ENCODE measurements around the gene NUP133.
A peak's percentile ranks its signal among the peaks of the same experiment; 100 is the strongest.
"Not testable (repeated sequence)": the region's sequence is repeated elsewhere in the genome, so short reads cannot be mapped to it uniquely, and the experiment has no call there.

The NUP133 gene

DNA sequence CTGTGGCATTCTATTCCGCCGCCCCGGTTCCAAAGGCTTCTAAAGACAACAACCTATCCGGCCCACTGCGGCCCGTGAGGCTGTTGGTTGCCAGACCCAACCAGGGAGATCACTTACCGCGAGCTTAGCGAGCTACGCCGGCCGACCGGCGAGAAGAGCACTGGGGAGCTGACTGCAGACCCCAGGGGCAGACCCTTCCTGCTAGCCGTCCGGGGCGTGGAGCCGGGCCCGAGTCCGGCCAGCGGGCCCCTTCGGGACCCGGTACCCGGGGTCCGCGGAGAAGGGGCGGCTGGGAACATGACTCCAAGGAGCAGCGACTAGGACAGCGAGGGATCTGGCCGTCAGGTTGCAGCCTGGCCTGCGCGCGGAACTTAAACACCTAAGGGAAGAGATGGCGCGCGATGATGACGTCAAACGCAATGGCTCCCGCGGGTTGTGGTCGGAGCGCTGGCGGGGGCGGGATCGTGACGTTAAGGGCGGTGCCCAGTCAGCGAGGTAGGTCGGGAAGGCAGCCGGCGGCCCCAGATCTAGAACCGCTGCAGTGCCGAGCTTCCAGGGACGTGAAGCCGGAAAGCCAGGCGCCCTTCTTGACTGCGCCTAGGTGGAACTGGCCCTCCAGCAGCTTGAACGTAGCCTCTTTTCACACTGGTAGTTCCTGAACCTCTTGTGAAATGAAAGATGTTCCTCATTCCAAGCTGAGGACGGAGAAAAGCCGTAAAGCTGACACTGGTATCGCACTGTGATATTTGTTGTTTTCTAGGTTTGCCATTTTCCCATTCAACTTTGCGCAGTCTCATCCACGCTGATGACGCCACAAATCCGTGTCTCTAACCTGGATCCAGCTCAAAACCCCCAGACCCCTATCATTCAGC, at the start of gene NUP133:
Gene NUP133 (minus strand): TSS at position 391 of the 872 bp plus-strand sequence. CDS start 92 bp downstream, at position 299.
- DNase-seq = peak; percentile 98

DNA sequence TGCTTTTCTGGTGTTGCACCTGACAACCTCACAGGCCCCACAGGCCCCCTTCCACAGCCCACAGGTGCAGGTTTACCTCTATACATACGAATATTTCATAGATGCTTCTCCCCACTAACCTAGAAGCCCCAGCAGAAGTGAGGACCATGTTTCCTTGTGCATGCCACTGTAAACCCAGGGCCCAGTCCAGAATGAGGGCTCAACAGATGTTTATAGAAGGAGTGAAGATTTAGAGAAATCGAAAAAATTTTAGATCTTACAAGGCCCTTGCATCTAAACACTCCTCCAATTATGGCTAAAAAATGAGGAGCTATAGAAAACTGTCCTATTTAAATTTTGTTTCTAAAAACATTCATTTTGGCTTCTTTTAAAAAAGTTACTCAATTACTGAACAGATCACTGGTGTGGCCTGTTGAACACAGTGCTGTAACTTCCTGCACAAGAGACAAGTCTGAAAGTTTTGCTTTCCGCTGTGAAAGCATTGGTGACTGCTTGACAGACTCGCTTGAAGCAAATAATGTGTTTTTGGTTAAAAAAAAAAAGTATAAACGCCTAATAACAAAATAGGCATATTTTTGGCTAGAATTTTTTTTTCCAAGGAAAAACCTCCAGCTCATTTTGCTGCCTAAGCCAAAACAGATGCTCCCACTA, 49.2 kb upstream of the NUP133 start:
- DNase-seq = no peak

DNA sequence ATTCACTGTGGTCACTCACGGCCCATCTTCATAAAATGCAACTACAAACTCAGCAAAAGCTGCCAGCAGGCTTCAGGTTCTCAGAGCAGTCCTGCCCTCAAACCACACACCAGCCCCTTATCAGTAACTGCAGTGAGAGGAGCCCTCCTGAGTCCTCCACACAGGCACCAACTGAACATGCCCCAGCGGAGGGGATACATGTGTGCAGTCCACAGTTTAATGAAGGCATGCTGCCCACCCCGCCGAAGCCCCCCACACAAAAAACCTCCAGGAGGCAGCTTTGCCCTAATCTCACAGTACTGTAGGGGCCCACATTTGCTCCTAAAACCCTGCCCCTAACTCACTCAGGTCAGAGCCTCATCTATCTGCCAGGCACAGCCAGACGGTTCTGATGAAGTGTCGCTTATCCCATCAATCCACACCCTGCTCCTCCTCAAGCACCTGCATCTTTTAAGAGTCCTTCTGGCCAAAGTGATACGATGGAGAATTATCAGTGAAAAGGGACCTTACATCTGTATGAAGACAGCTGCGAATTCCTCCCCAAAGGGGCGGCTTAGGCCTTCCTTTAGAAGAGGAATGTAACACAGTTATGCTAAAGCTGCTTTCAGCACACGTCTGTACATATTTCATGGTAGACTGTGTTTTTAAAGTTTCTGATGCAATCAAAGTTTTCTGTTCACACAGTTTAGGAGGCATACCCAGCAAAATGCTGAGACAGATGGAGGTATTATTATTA, 46.9 kb upstream of the NUP133 start:
- DNase-seq = no peak

DNA sequence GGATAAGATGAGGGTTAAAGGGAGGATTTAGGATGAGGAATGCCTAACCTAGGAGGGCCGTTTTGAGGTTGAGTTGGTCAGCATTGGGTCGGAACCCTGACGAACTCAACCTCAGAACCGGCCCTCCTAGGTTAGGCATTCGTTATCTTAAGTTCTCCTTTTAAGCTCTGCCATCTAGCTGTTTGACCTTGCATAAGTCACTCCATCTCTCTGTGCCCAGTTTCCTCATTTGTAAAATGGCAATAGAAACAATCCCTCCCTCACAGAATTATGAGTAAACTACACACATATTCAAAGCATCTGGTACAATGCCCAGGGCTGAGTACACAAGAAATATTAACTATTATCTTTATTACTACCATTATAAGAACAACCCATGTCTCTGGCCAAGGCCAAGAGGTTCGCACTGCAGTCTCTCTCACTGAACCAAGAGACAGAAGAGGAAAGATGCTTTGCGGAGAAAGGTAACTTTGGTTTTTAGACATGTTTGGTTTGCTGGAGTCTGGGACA, 45.5 kb upstream of the NUP133 start:
- no peak for DNase-seq

DNA sequence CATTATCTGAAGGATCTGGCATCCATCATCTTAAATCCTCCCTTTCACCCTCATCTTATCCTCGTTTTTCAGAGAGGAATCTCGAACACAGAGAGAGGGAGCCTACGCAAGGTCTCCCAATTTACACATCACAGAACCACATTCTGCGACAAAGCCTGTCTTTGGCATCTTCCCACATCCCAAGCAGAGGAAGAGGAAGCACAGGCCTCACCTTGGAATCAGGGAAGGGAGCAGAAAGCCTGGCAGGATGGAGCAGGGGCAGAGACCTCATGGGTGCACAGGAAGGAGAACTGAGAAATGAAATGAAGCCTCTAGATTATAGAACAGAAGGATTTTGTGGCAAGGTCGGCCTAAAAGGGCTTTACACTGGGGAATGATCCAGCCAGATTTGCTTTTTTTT, 44.6 kb upstream of the NUP133 start:
- DNase-seq = no peak

DNA sequence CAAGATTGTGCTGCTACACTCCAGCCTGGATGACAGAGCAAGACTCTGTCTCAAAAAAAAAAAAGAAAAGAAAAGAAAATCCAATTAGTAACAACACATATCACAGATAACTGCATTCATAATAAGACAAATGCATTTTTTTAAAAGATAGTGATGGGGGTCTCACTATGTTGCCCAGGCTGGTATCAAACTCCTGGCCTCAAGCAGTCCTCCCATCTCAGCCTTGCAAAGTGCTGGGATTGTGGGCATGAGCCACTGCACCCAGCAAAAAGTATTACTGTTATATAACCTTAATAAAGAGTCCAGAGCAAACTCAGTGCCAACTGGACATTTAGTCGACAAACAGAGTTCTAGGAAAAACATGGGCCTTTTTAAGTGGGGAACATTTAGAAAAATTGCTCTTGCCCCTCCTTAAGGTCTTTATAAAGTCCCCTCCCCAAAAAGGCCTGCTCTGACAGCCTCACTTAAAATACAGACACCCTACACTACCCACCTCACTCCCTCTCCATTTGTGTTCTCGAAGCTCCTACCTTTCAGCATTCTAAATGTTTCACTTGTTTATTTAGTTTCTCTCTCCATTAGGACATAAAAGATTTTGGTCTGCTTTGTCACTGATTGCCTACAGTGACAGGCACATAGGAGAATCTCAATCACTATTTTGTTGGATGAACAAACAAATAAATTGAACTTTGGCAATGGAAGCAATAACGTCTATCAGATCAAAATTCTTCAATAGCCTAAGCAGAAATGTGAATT, 42.8 kb upstream of the NUP133 start:
- DNase-seq = no peak

DNA sequence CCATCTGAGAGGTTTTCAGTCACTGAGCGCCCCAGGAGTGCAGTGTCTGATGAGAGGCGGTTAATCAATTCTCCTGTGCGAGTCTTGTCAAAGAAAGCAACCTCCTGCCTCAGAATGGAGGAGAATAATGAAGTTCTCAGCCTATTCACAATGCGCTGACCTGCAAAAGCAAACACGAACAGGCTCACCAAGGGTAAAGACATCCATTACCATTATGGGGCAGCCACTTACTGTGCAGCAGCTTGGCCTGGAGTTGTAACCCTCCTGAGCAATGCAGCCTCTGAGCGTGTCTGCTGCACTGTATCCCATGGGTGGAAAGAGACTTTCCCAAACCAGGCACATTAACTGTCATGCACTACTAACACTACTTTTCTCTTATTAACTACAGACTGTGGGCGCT, 39.4 kb upstream of the NUP133 start:
- DNase-seq = no peak

DNA sequence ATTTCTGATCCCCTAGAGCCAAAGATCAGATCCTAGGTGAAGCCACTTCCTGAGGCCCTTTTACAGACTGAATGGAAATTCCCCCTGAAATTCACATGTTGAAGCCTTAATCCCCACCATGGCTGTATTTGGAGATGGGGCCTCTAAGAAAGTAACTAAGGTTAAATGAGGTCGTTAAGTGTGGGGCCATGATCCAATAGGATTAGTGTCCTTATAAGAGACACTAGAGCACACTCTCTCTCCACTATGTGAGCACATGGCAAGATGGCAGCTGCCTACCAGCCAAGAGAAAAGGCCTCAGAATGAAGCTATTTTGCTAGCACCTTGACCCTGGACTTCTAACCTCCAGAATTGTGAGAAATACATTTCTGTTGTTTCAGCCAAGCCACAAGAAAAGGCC, 36.4 kb upstream of the NUP133 start:
- no peak for DNase-seq

DNA sequence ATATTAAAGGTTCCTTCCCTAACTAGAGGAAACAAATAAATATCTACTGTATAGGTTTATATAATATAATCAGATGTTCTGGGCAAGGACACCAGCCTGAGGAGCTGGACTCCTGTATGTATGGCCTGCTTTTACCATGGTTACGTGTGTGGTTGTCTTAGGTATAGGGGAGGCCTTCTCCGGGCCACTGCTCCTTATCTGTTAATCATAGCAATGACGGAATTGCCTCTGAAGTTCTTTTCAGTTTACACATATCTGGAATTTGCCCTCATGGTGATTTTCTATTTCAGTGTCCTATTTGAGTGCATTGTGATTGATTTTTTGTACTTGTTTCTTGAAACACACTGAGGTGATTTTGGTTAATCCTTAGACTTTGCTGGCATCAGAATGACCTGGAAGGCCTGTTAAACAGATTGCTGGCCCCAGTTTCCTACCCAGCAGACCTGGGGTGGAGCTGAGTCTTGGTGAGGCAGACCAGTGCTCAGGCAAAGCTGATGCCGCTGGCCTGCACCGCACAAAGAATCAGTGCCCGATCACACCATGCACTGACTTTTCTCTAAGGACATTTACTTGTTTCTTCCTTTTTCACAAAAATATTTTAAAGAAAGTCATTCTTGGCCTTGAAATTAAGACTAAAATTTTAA, 31.8 kb upstream of the NUP133 start:
- DNase-seq = no peak

DNA sequence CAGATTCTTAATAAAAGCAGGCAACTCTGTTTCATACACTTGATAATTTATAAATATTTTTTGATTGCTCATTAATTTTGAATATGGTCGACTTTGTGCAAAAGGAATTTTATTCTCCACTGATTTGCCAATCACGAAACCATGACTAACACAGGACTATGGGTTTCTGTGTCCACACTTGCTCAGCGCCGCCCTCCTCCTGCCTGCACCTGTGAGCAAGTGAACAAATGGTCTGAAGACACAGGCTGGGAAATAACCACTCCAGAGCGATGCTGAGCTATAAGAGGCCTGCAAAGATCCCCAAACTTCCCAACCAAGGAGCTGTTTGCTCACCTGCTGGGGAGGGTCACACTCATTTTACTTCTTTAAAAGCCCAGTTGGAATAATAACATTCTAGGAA, 30.8 kb upstream of the NUP133 start:
- no peak for DNase-seq

DNA sequence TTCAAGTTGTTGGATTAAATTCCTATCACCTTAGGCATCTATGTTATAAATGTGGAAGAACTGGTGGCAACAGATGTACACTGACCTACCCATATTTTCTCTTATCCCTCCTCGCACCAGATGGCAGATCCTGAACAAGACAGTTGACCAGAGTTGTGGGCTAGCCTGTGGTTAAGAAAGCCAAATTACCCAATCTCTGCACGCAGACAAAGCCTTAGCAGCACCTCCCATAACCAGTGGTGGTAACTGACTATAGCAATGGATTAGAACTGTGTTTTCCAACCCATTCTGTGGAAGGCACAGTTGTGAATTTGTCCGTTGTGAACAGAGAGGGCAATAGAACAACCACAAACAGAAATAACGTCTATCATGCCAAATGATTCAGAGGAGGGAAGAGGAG, 29.8 kb upstream of the NUP133 start:
- no peak for DNase-seq

DNA sequence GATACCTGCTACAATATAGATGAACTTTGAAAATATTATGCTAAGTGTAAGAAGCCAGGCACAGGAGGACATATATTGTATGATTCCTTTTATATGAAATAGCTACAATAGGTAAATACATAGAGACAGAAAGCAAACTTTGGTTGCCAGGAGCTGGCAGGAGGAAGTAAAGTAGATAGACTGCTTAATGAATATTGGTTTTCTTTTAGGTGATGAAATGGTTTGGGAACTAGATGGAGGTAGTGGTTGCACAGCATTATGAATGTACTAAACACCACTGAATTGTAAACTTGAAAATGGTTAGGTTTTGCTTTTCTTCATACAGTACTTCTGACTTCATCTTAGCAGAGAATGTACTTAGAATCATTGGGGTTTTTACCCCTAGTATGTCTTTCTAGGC, 28.8 kb upstream of the NUP133 start:
- DNase-seq = no peak

DNA sequence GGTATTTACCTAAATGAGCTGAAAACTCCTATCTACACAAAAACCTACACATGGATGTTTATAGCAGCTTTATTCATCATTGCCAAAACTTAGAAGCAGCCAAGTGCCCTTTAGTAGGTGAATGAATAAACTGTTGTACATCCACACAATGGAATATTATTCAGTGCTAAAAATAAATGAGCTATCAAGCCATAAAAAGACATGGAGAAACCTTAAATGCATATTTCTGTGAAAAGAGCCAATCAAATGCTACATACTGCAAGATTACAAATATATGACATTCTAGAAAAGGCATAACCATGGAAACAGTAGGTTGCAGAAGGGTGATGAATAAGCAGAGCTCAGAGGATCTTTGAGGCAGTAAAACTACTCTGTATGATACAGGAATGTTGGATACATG, 27.1 kb upstream of the NUP133 start:
- DNase-seq = no peak

DNA sequence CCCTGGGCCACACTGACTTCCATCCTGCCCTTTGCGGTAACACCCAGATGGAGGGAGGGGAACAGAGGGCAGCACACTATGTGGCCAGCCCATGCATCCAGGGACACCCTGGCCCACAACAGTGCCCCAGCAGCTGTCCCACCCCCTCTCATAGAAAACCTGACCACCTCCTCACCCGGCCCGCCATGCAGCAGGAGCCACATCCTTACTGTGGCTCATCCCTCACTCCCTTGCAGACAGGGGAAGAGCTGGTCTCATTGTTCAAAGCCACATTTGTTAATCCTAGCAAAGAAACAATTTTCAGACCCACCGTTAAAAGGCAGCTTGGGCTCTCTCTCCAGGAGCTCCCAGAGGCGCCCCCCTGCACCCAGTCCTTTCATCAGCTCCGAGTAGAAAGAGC, 23.2 kb upstream of the NUP133 start:
- no peak for DNase-seq

DNA sequence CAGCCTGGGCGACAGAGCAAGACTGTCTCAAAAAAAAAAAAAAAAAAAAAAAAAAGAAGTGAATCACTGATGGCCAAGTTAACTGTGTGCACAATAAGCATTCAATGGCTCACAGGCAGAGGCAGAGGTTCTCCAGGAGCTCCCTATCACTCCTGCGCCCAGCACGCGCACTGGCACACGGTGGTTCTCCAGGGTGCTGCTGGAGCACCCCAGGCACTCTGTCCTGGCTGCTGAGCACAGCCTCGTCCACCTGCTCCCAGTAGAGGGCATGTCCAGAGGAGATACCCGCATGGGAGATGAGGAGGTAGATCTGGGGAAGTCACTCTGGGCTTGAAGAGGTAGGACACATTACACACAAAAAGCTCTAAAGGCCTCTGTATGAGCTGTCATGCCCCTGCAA, 21.5 kb upstream of the NUP133 start:
- no peak for DNase-seq

DNA sequence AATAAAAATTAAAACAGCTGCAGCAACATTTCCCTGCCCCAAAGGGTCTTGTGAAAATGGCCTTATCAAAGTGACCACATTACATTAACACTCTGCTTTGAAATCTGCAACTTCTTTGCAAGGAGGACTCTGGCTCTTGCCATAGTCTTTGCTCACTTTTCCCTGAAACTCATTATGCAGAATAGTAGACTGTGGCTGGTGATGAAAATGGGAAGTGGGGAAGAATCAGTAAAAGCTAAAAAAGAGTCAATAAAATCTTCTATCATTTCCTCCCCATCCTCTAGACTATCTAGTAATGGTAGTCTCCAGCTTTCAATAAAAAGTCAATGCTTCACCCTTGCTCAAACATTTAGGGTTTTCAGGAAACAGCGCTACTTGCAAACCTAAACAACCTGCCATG, 18.6 kb upstream of the NUP133 start:
- DNase-seq = no peak

DNA sequence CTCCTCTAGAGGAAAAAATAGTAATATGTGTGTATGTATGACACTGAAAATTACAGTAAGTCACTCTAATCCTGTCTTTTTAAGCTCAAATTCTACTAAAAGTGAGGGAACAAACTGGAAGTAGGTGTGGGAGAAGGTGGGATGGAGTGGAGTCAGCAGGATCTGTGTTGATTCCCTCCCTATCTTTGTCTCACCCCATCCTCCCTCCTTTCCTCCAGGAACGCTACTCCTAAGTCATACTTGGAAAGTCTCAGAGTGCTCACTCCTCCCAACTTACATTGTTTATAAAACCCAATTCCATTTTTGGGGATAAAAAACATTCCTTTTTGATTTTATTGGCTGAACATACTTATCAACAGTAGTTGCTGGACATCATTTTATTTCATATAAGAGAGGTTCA, 14.9 kb upstream of the NUP133 start:
- no peak for DNase-seq

DNA sequence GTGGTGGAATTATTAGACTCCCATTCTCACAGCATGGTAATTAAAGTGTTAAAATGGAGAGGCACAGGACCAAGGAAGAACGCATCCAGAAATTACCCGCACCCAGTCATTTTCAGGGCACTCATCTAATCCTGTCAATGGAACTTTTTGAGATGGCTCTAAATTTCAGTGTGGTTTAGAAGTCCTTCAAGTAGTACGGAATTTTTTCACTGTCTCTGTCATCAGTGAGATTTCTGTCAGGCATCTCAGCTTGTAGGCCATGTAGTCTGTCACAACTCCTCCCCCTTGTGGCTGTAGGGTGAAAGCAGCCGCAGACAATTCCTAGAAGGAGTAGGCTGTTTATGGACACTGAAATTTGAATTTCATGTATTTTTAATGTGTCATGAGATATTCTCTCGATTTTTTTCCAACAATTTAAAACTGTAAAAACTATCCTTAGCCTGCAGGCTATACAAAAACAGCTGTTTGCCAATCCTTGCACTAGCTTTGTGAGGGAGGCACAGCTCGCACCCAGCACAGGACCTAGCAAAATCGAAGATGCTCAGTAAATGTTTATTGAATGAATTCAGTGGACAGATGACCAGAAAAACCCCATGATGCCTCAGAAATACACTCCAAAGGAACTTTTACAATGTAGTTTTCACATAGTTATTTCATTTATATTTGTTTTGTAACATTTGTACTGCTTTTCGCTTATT, 6.6 kb upstream of the NUP133 start:
- DNase-seq = peak; percentile 44 to 58

DNA sequence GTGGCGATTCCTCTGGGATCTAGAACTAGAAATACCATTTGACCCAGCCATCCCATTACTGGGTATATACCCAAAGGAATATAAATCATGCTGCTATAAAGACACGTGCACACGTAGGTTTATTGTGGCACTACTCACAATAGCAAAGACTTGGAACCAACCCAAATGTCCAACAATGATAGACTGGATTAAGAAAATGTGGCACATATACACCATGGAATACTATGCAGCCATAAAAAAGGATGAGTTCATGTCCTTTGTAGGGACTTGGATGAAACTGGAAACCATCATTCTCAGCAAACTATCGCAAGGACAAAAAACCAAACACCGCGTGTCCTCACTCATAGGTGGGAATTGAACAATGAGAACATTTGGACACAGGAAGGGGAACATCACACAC, 3.5 kb upstream of the NUP133 start:
- not testable (repeated sequence) for DNase-seq

DNA sequence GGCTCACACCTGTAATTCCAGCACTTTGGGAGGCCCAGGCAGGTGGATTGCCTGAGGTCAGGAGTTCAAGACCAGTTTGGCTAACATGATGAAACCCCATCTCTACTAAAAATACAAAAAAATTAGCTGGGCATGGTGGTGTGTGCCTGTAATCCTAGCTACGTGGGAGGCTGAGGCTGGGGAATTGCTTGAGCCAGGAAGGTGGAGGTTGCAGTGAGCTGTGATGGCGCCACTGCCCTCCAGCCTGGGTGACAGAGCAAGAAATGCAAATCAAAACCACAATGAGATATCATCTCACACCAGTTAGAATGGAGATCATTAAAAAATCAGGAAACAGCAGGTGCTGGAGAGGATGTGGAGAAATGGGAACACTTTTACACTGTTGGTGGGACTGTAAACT, 3.1 kb upstream of the NUP133 start:
- DNase-seq = not testable (repeated sequence)

DNA sequence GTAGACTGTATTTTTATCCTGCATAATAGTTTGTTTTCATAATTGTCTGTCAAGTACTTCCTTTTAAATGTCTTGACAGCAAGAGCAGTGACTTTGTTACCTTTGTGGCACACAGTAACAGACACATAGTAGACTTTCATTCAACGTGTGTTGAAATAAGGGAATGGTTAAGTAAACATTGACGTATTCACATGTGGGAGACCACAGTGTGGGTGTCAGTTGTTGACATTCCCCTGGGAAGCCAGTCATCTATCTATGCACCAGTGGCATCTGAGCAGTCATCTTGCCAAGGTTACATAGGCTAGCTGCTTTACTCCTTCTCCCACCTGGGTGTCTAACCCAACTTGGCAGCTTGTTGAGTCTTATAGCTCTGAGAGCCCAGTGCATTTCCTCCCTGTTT, 1.4 kb upstream of the NUP133 start:
- DNase-seq = peak; percentile 10 to 28
